Upper lobe of right lung (tissue), 1 donor: ENCODE measurements around the gene NMT1. TPM values are rescaled to one million over a fixed set of nuclear protein-coding genes. Genes with fewer than 3 reads are reported as not detected.
A peak's percentile ranks its signal among the peaks of the same experiment; 100 is the strongest.

Experiments
- ATAC-seq: fragments of 200-7000 bp; cut with Tn5 transposase; one replicate; pipeline ENCODE4 v1.9.1; 2020; ENCODE audit warnings: mild to moderate bottlenecking, moderate library complexity
- DNase-seq: peaks from one replicate; pipeline ENCODE4 v3.0.0-alpha.2; 2020
- H3K27ac ChIP-seq: fragments of 200-600 bp; one replicate; pipeline ENCODE4 v1.8.0; 2022
- H3K27me3 ChIP-seq: fragments of 200-600 bp; one replicate; pipeline ENCODE4 v1.8.0; 2022; ENCODE audit warnings: mild to moderate bottlenecking
- H3K36me3 ChIP-seq: fragments of 200-600 bp; one replicate; pipeline ENCODE4 v1.8.0; 2022
- H3K4me1 ChIP-seq: fragments of 200-600 bp; one replicate; pipeline ENCODE4 v1.8.0; 2022
- H3K4me3 ChIP-seq: fragments of 200-600 bp; one replicate; pipeline ENCODE4 v1.8.0; 2022; ENCODE audit warnings: mild to moderate bottlenecking
- H3K9me3 ChIP-seq: fragments of 200-600 bp; one replicate; pipeline ENCODE4 v1.8.0; 2022
- CTCF ChIP-seq: fragments of 200-600 bp; IDR thresholded peaks from one replicate; pipeline ENCODE4 v1.8.0; 2022; ENCODE audit warnings: antibody characterized with exemption
- intact Hi-C: fragments of 100-400 bp; cut with DNase I; formaldehyde crosslinking; loops from one replicate; pipeline ENCODE4 v1.11.0; 2022
- total RNA-seq: library from RNA; stranded (reverse); fragmentation: NEBNext Ultra II Directional; extraction: Animal tissue kit (Norgen Biotek cat#: 25700); gene quantifications from one replicate; pipeline ENCODE4 v1.2.1, GENCODE V29; 2021
- donor health status: DM: no; HTN: yes; CAD: no; lungs with severe emphysema.

The NMT1 gene
- total RNA-seq, 1 donor from 2014 or later, result 107 TPM

GRCh38 chr17:45040459-45040858 is 20.7 kb upstream of the NMT1 start:
- H3K9me3 ChIP-seq, result no peaks in the 10 kb centered on the region
- intact Hi-C loops, result loop anchor here (10.0 kb wide), 1 partner anchor 64 kb away; no protein-coding TSS in a partner anchor
- no peak for ATAC-seq
- TF ChIP-seq CTCF, result no peak
- H3K36me3 ChIP-seq, result no peaks in the 10 kb centered on the region
- H3K4me3 ChIP-seq, result no peak overlapping the region
- H3K4me1 ChIP-seq, result peaks cover 3% of the 10 kb centered on the region
- DNase-seq, result no peak
- no peak overlapping the region for H3K27ac ChIP-seq
- H3K27me3 ChIP-seq, result no peaks in the 10 kb centered on the region

- DNase-seq (no peak), ATAC-seq (no peak)
- intact Hi-C loops, result loop anchor here (10.0 kb wide), 1 partner anchor 62 kb away; no protein-coding TSS in a partner anchor
- no peaks in the 10 kb centered on the region for H3K36me3 ChIP-seq
- H3K4me1 ChIP-seq, result peaks cover 3% of the 10 kb centered on the region
- no peaks in the 10 kb centered on the region for H3K9me3 ChIP-seq
- H3K27me3 ChIP-seq, result no peaks in the 10 kb centered on the region
- no peak overlapping the region for H3K4me3 ChIP-seq
- no peak overlapping the region for H3K27ac ChIP-seq
- no peak for TF ChIP-seq CTCF
Measured at GRCh38 chr17:45042346-45043120, 18.6 kb upstream of the NMT1 start.

GRCh38 chr17:45043813-45044540 is 17.1 kb upstream of the NMT1 start:
- intact Hi-C loops, result loop anchor here (10.0 kb wide), 1 partner anchor 61 kb away; no protein-coding TSS in a partner anchor

GRCh38 chr17:45046537-45047125 is 14.5 kb upstream of the NMT1 start:
- DNase-seq (no peak), ATAC-seq (no peak)
- intact Hi-C loops, result loop anchor here (10.0 kb wide), 1 partner anchor 58 kb away; no protein-coding TSS in a partner anchor
- no peaks in the 10 kb centered on the region for H3K27me3 ChIP-seq
- H3K9me3 ChIP-seq, result no peaks in the 10 kb centered on the region
- H3K4me3 ChIP-seq, result no peak overlapping the region
- no peak overlapping the region for H3K27ac ChIP-seq
- no peaks in the 10 kb centered on the region for H3K36me3 ChIP-seq
- no peak for TF ChIP-seq CTCF
- peaks cover 12% of the 10 kb centered on the region for H3K4me1 ChIP-seq

More at GRCh38 chr17:45043813-45044540, 17.1 kb upstream of the NMT1 start:
- no peak overlapping the region for H3K27ac ChIP-seq
- no peaks in the 10 kb centered on the region for H3K27me3 ChIP-seq
- no peaks in the 10 kb centered on the region for H3K9me3 ChIP-seq
- ATAC-seq (no peak), DNase-seq (no peak)
- H3K36me3 ChIP-seq, result no peaks in the 10 kb centered on the region
- H3K4me3 ChIP-seq, result no peak overlapping the region
- H3K4me1 ChIP-seq, result peaks cover 3% of the 10 kb centered on the region
- no peak for TF ChIP-seq CTCF

GRCh38 chr17:45048795-45049563 is 12.1 kb upstream of the NMT1 start:
- intact Hi-C loops, result loop anchor here (10.0 kb wide), 1 partner anchor 56 kb away; no protein-coding TSS in a partner anchor
- ATAC-seq (no peak), DNase-seq (no peak)
- no peaks in the 10 kb centered on the region for H3K27me3 ChIP-seq
- H3K36me3 ChIP-seq, result no peaks in the 10 kb centered on the region
- H3K4me3 ChIP-seq, result no peak overlapping the region
- TF ChIP-seq CTCF, result peak; percentile 20
- H3K4me1 ChIP-seq, result peaks cover 9% of the 10 kb centered on the region
- no peak overlapping the region for H3K27ac ChIP-seq
- H3K9me3 ChIP-seq, result no peaks in the 10 kb centered on the region
